ENCODE measurements around the gene CLEC2A. TPM values are rescaled to one million over a fixed set of nuclear protein-coding genes. Genes with fewer than 3 reads are reported as not detected.

Gene CLEC2A
- polyA plus RNA-seq, 3 donors: not detected

- H3K27ac Mint-ChIP-seq: peak overlapping the region; percentile 95 to 99 (median 96)
- WGBS (ENCODE audit: insufficient coverage): no CpG with 5 or more reads among the region's 2 CpGs
- Histone ChIP-seq H3K9ac (ENCODE audit: insufficient read depth, low read length, poor library complexity, severe bottlenecking) (peak overlapping the region; percentile 79), H2AFZ (ENCODE audit: insufficient read depth, low read depth, low read length, poor library complexity, severe bottlenecking) (peak overlapping the region; percentile 87), H3K4me2 (replicated peaks; ENCODE audit: extremely low read depth, low read length, poor library complexity, severe bottlenecking) (peak overlapping the region; percentile 73), H3K79me2 (ENCODE audit: insufficient read depth, low read length) (peaks cover 38% of the 10 kb centered on the region), H3K9me3 (replicated peaks in 1 of 2; ENCODE audit: control insufficient read depth in 1 of 2, insufficient read depth in 1 of 2, low read length in 2 of 2) (no peaks in the 10 kb centered on the region), H3K4me3 (replicated peaks in 1 of 3; ENCODE audit: low read depth in 2 of 3, low read length in 3 of 3) (peak overlapping the region; percentile 81 to 100 (median 83)), H3K36me3 (replicated peaks in 1 of 2; ENCODE audit: control insufficient read depth in 1 of 2, insufficient read depth in 2 of 2, low read length in 2 of 2) (no peaks in the 10 kb centered on the region), H3K4me1 (ENCODE audit: control insufficient read depth in 1 of 2, insufficient read depth in 2 of 2, low read length in 2 of 2) (peaks cover 10 to 20% of the 10 kb centered on the region in 2 donors), H3K27me3 (ENCODE audit: control insufficient read depth in 2 of 2, insufficient read depth in 2 of 2, low read length in 2 of 2) (no peaks in the 10 kb centered on the region), H3K27ac (ENCODE audit: low read depth in 1 of 2, low read length in 2 of 2) (peak overlapping the region; percentile 77 to 94), H4K20me1 (ENCODE audit: insufficient read depth, low read length) (peaks cover 21% of the 10 kb centered on the region)
- H3K27me3 Mint-ChIP-seq (ENCODE audit: low read depth in 3 of 3): no peaks in the 10 kb centered on the region
- TF ChIP-seq CTCF (IDR thresholded peaks at IDR 0.05): no peak
- intact Hi-C loops (cut with micrococcal nuclease): loop anchor here in 1 of 2 donors (10.0 kb wide), 1 partner anchor 264 kb away; the partner anchor contains the start of gene CLEC7A
- H3K4me1 Mint-ChIP-seq: peaks cover 17% of the 10 kb centered on the region
- H3K4me3 Mint-ChIP-seq: peak overlapping the region; percentile 83 to 91
- H3K36me3 Mint-ChIP-seq: peaks cover 0 to 4% of the 10 kb centered on the region in 2 donors
- DNase-seq: no peak
- peaks cover 0 to 7% (median 5%) of the 10 kb centered on the region in 7 donors for H3K9me3 Mint-ChIP-seq
Observed at GRCh38 chr12:9870286-9870866, 61.8 kb downstream of the CLEC2A start.

DNA sequence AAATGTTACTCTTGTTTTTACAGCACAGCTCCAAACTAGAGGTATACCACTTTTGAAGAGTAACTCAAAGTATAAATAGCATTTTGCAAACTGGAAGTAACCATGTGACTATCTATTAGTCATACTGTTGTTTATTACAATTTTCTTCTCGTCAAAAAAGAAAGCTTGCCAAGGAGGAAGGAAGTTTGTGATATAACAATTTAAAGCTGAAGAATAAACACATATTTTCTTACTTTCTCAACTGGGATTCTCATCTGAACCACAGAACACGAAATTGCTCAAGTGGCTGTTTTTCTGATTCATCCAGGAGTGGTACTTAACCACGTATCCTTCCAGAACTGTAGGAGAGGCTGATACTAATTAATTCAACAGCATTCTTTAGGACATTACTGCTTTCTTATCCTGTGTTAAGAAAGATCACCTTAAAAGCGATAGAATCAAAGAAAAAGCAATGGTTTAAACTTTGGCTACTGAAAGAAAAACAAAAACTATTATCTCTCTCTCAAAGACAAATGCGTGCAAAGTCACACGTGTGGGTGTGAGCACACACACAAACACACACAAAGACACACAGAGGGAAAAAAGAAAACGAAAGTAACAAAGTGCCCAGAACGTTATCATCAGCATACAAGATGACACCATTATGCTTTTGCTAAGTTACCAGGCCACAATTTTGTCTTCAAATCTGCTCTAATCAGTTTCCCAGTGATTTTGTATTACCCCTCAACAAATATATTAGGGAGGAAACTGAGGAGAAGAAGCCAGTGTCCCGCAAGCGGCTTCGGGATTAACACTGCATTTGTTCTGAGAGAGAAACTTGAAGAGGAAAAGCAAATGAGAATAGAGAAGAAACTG lies 62.6 kb downstream of the CLEC2A start, which contains the start of gene CLEC2B:
TSS of gene CLEC2B (minus strand) at position 48 of the 855 bp plus-strand sequence.
- Mint-ChIP-seq H3K4me3 (peak within 1 kb of the TSS; percentile 83 to 91), H3K4me1 (peaks cover 25% of the 10 kb centered on the region), H3K36me3 (peaks cover 4 to 6% of the 10 kb centered on the region in 2 donors), H3K27ac (peak within 1 kb of the TSS; percentile 95 to 99 (median 96)), H3K27me3 (ENCODE audit: low read depth in 3 of 3) (no peaks in the 10 kb centered on the region), H3K9me3 (peaks cover 0 to 4% (median 2%) of the 10 kb centered on the region in 7 donors)
- H3K27me3 ChIP-seq (ENCODE audit: control insufficient read depth in 2 of 2, insufficient read depth in 2 of 2, low read length in 2 of 2): no peaks in the 10 kb centered on the region
- peak within 1 kb of the TSS; percentile 81 to 100 (median 83) for H3K4me3 ChIP-seq (replicated peaks in 1 of 3; ENCODE audit: low read depth in 2 of 3, low read length in 3 of 3)
- 0% methylated on average over 2 of the region's 11 CpGs for WGBS (ENCODE audit: insufficient coverage)
- intact Hi-C loops (cut with micrococcal nuclease): loop anchor here in 1 of 2 donors (10.0 kb wide), 3 partner anchors 75 to 345 kb away; partner anchors contain the start of genes CLEC7A and GABARAPL1
- H3K36me3 ChIP-seq (replicated peaks in 1 of 2; ENCODE audit: control insufficient read depth in 1 of 2, insufficient read depth in 2 of 2, low read length in 2 of 2): no peaks in the 10 kb centered on the region
- peaks cover 29% of the 10 kb centered on the region for H4K20me1 ChIP-seq (ENCODE audit: insufficient read depth, low read length)
- no peak for TF ChIP-seq CTCF (IDR thresholded peaks at IDR 0.05)
- peaks cover 17 to 28% of the 10 kb centered on the region in 2 donors for H3K4me1 ChIP-seq (ENCODE audit: control insufficient read depth in 1 of 2, insufficient read depth in 2 of 2, low read length in 2 of 2)
- H3K9me3 ChIP-seq (replicated peaks in 1 of 2; ENCODE audit: control insufficient read depth in 1 of 2, insufficient read depth in 1 of 2, low read length in 2 of 2): no peaks in the 10 kb centered on the region
- peaks cover 46% of the 10 kb centered on the region for H3K79me2 ChIP-seq (ENCODE audit: insufficient read depth, low read length)
- peak within 1 kb of the TSS; percentile 73 for H3K4me2 ChIP-seq (replicated peaks; ENCODE audit: extremely low read depth, low read length, poor library complexity, severe bottlenecking)
- H3K9ac ChIP-seq (ENCODE audit: insufficient read depth, low read length, poor library complexity, severe bottlenecking): peak within 1 kb of the TSS; percentile 79
- H3K27ac ChIP-seq (ENCODE audit: low read depth in 1 of 2, low read length in 2 of 2): peak within 1 kb of the TSS; percentile 77 to 94
- peak; percentile 74 to 85 (median 83) for DNase-seq
- peak within 1 kb of the TSS; percentile 87 for H2AFZ ChIP-seq (ENCODE audit: insufficient read depth, low read depth, low read length, poor library complexity, severe bottlenecking)
